Neural cell (in vitro differentiated cells): Measurements from ENCODE around the gene PRICKLE2.

Experiments used
- EP300 ChIP-seq: fragments of 450-650 bp; conservative IDR thresholded peaks from 2 replicates; pipeline ENCODE4 v1.6.1; 2014; ENCODE audit warnings: antibody characterized with exemption, mild to moderate bottlenecking, moderate library complexity; ENCODE audit not compliant: poor library complexity, severe bottlenecking
- POLR2AphosphoS5 ChIP-seq: IDR thresholded peaks from 2 replicates; pipeline ENCODE4 v1.6.1; 2012
- RAD21 ChIP-seq: fragments of 450-650 bp; conservative IDR thresholded peaks from 2 replicates; pipeline ENCODE4 v1.6.1; 2014; ENCODE audit warnings: antibody characterized with exemption, mild to moderate bottlenecking, moderate library complexity
- REST ChIP-seq: IDR thresholded peaks from 2 replicates; pipeline ENCODE4 v1.6.1; 2012; ENCODE audit warnings: borderline replicate concordance
- TF ChIP-seq, protein P1 (sequence below): fragments of 450-650 bp; IDR thresholded peaks from 2 replicates; pipeline ENCODE4 v1.5.1; 2014; ENCODE audit warnings: antibody characterized with exemption, mild to moderate bottlenecking, moderate library complexity; ENCODE audit not compliant: poor library complexity, severe bottlenecking

DNA sequence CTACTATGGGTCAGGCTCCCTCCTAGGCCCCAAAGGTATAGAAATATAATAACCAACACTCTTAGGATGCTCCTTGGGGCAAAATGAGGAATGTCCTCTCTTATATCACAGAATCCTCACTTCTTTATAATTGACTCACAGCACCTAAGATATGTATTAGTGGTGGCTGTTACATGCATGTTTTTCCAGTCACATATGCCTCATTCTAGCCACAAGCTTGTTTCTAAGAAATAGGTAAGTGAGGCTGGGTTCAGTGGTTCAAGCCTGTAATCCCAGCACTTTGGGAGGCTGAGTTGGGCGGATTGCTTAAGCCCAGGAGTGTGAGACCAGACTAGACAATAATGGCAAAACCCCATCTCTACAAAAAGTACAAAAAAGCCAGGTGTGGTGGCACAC lies 144.0 kb downstream of the PRICKLE2 start:
- TF ChIP-seq EP300: no peak
- TF ChIP-seq, protein P1, sequence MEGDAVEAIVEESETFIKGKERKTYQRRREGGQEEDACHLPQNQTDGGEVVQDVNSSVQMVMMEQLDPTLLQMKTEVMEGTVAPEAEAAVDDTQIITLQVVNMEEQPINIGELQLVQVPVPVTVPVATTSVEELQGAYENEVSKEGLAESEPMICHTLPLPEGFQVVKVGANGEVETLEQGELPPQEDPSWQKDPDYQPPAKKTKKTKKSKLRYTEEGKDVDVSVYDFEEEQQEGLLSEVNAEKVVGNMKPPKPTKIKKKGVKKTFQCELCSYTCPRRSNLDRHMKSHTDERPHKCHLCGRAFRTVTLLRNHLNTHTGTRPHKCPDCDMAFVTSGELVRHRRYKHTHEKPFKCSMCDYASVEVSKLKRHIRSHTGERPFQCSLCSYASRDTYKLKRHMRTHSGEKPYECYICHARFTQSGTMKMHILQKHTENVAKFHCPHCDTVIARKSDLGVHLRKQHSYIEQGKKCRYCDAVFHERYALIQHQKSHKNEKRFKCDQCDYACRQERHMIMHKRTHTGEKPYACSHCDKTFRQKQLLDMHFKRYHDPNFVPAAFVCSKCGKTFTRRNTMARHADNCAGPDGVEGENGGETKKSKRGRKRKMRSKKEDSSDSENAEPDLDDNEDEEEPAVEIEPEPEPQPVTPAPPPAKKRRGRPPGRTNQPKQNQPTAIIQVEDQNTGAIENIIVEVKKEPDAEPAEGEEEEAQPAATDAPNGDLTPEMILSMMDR: no peak
- no peak for TF ChIP-seq POLR2AphosphoS5
- TF ChIP-seq RAD21: no peak
- no peak for TF ChIP-seq REST
